Hepatocyte (in vitro differentiated cells): ENCODE results near the gene MAGEF1.

Experiments used
- CTCF ChIP-seq: fragments of 200-600 bp; sonication (generic); IDR thresholded peaks from 2 replicates; pipeline ENCODE4 v1.5.1; 2016; ENCODE audit warnings: antibody characterized with exemption, mild to moderate bottlenecking; ENCODE audit not compliant: poor library complexity
- EZH2phosphoT487 ChIP-seq: fragments of 200-600 bp; sonication (generic); IDR thresholded peaks from one replicate; pipeline ENCODE4 v1.6.1; 2018; ENCODE audit warnings: antibody characterized with exemption, mild to moderate bottlenecking, low read depth, moderate library complexity; ENCODE audit not compliant: unreplicated experiment, severe bottlenecking

GRCh38 chr3:184713521-184713920 is 1.7 kb upstream of the MAGEF1 start:
- TF ChIP-seq CTCF: no peak
- no peak for TF ChIP-seq EZH2phosphoT487
